Left colon (tissue), 2 donors: ENCODE measurements around the gene NOP9. TPM values are rescaled to one million over a fixed set of nuclear protein-coding genes. Genes with fewer than 3 reads are reported as not detected.

Experiments used
- ATAC-seq: fragments of 200-7000 bp; cut with Tn5 transposase; one replicate; pipeline ENCODE4 v1.9.1; 2020; ENCODE audit warnings: mild to moderate bottlenecking, moderate library complexity
- DNase-seq, 2 donors: peaks; one replicate each; pipeline ENCODE4 v3.0.0-alpha.2; 2020
- intact Hi-C, 2 donors: fragments of 100-400 bp; cut with DNase I in 1 of 2; cut with micrococcal nuclease in 1 of 2; formaldehyde crosslinking; loops; one replicate each; pipeline versions ENCODE4 v1.11.2 to v1.14.0; 2022; cut with DNase I, micrococcal nuclease
- total RNA-seq, 2 donors: library from RNA; stranded (reverse); fragmentation: NEBNext Ultra II Directional; extraction: Animal tissue kit (Norgen Biotek cat#: 25700); gene quantifications; one replicate each; pipeline ENCODE4 v1.2.1, GENCODE V29; 2021
- donor health status: DM: no; HTN: no; CAD: no.
- donor health status: DM: yes; HTN: yes; CAD: no.

NOP9 gene
- total RNA-seq, 2 donors from 2014 or later, result 24.4 to 26.0 TPM

- DNase-seq (peak in 1 of 2 donors; percentile 27), ATAC-seq (peak; percentile 32)
- intact Hi-C loops, result loop anchor here in 1 of 2 donors (5.0 kb wide), 1 partner anchor 57 kb away; the partner anchor contains the start of gene TINF2
These were observed 777 bp upstream of the NOP9 start for GRCh38 chr14:24298892-24299254.

- DNase-seq (no peak), ATAC-seq (peak; percentile 6)
- intact Hi-C loops, result no loop called here
These were observed 803 bp downstream of the NOP9 start for GRCh38 chr14:24300326-24300980.

DNA sequence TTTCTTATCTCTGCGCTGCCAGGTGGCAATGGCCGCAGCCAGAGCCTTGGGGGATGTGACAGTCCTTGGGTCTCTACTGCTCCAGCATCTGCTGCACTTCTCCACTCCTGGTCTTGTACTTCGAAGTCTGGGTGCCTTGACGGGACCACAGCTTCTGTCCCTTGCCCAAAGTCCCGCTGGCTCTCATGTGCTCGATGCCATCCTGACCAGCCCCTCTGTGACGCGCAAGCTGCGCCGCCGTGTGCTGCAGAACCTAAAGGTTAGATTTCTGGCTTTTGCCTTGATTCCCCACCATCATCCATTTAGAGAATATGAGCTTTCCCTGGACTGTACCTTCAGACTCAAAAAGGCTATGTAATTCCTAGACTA lies 4.4 kb downstream of the NOP9 start:
- intact Hi-C loops, result no loop called here
- ATAC-seq, result no peak
- DNase-seq, result no peak

DNA sequence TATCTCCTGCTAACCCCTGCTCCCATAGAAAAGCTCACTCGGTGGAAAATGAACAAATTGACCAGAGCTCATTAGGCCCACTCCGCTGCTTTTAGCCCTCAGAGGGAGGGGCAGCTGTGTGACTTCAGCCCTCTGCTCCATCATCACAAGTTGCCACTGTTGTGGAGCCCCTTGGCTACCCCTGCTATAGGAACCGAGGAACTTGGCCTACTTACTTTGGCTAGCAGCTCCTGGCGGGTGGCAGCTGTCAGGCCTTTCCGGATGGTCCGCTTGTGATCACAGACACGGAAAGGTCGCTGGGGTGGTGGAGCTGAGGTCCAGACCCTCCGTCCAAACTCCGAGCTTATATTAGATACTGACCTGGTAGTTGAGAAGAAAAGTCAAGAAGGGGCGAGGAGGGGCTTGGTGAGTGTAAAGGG lies 7.5 kb downstream of the NOP9 start:
- no peak for DNase-seq
- intact Hi-C loops, result no loop called here
- no peak for ATAC-seq

DNA sequence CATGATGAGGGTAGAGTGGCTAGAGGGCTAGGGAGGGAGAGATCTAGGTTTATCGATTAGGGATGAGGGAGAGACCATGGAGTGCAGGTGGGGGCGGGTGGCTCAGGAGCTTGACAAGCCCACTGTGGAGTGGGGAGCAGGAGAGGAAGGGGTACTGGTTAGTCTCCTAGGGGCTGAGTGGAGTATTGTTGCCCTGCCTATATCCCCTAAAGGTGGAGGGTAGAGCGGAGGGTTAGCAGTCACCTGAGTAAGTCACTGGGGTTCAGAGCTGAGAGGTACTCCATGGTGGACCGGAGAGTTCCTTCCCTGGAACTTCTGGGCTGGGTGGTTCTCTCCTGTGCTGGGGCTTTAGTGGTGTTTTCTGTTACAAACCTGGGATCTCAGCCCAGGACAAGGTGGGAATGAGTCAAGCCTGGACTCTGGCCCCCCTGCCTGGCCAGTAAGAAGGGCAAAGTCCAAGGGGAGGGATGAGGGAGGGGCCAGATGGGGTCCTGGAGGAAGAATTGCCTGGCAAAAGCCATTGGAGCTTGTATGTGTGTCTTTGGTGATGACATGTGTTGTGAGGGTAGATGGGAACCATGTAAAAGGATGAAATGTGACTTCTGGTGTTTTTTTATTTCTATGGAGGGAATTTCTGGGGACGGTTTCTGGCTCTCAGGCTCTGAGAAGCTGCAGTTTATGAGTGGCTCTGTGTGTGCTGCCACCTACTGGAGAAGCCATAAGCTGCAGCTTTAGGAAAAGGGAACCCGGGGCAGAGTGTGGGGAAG lies 8.1 kb downstream of the NOP9 start, which contains the start of gene CIDEB:
Gene CIDEB (minus strand): TSS at position 403 of the 767 bp plus-strand sequence. CDS start 119 bp downstream, at position 284.
- peak; percentile 77 to 82 for DNase-seq
- intact Hi-C loops, result no loop called here
- peak; percentile 65 for ATAC-seq

- intact Hi-C loops, result no loop called here
These were observed 8.9 kb downstream of the NOP9 start for GRCh38 chr14:24308342-24309124.

GRCh38 chr14:24309538-24310264 lies 10.1 kb downstream of the NOP9 start, which contains the start of gene LTB4R2:
Gene LTB4R2, plus strand, starts transcription at chr14:24310140. Its CDS starts 525 bp downstream, at chr14:24310665.
- ATAC-seq, result no peak
- intact Hi-C loops, result no loop called here
- no peak for DNase-seq

More at GRCh38 chr14:24308342-24309124, 8.9 kb downstream of the NOP9 start:
- DNase-seq, result no peak
- no peak for ATAC-seq

GRCh38 chr14:24310265-24310645 lies 10.6 kb downstream of the NOP9 start:
- intact Hi-C loops, result no loop called here
- peak; percentile 40 for ATAC-seq
- DNase-seq, result peak; percentile 57 to 70

GRCh38 chr14:24310646-24311604 lies 11.3 kb downstream of the NOP9 start, which contains the start of gene LTB4R:
Gene LTB4R, plus strand, starts transcription at chr14:24311502. Its CDS starts 4,150 bp downstream, at chr14:24315652.
- DNase-seq (peak; percentile 74 to 83), ATAC-seq (peak; percentile 70)
- intact Hi-C loops, result no loop called here

DNA sequence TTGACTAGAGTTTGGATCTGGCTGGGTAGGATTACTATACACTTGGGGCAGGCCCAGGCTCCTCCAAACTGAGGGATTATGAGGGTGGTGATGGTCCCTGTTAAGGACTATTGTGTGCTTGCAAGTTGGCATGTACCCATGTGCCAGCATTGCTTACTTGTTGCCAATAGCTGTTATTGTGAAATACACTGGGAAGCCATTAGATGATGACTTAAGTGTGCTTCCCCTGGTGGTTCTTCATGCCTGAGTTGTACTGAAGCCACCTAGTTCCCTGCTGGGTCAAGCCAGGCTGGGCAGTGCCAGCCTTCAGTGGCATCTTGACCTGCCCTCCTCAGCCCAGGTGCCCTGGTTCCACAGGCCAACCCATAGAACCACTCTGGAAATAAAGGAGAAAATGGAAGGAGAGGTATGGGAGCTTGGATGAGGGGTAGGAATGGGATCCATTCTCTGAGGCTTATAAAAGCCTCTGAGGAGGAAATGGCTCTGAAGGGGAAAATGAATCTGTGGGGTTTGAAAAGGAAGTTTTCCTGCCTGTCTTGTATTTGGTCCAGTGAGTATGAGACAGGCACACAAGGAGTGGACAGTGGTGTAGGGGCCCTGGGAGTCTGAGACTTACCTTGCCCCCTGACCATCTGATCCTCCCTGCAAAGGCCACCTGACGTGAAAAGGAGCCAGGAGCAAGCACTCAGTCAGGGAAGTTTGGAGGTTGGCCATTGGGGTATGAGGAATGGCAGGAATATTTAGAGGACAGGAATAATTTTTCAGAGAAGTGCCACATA lies 12.4 kb downstream of the NOP9 start:
- intact Hi-C loops, result no loop called here
- DNase-seq (no peak), ATAC-seq (no peak)

DNA sequence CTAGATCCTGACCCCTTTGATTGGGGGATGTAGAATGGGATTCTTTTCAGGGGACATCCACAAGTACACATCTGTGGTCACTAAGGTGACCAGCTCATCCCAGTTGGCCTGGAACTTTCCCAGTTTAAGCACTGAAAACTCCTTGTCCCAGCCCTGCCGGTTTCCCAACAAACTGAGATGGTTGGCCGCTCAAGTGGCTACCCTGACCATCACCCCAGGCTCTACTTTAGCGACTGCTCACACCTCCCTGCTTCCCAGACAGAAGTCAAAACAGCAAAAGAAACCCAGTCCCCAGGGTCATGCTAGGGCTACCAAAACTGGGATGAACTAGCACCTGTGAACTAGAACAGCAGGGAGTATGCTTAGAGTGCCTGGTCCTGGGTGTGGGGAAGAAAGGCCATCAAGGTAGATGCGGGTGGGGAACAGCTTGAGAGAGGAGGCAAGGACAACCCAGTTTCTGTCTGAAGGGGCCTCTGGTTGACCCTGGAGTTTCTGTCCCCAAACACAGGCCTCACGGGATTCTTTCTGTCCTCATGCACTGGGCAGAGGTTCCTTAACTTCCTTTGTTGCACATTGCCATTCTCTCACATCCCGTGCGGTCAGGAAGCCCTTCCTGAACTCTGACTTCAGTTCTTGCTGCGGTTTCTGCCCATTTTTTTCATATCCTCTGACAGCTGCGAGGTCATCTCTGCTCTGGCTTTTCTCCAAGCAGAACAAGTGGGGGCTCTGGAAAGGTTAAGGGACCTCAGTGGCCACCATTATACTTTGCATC lies 13.3 kb downstream of the NOP9 start:
- ATAC-seq, result no peak
- peak in 1 of 2 donors; percentile 64 for DNase-seq
- intact Hi-C loops, result no loop called here

DNA sequence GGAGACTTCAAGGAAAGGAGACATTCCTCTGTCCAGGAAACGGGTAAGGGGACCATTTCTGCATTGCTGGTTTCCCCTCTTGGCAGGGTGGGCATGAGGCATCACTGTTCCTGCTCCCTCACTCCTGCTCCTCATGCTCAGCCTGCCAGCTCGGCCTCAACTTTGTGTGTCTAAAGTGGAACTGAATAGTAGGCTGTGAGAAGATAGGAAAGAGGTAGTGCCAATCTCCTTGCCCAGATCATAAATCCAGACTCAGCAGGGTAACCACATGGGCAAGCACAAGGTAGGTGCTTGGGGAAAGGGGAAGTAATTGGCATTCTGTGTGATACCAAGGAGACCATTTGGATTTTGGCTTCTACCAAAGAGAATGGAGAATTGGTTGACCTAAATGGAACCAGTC lies 14.3 kb downstream of the NOP9 start:
- intact Hi-C loops, result no loop called here
- ATAC-seq, result no peak
- no peak for DNase-seq

DNA sequence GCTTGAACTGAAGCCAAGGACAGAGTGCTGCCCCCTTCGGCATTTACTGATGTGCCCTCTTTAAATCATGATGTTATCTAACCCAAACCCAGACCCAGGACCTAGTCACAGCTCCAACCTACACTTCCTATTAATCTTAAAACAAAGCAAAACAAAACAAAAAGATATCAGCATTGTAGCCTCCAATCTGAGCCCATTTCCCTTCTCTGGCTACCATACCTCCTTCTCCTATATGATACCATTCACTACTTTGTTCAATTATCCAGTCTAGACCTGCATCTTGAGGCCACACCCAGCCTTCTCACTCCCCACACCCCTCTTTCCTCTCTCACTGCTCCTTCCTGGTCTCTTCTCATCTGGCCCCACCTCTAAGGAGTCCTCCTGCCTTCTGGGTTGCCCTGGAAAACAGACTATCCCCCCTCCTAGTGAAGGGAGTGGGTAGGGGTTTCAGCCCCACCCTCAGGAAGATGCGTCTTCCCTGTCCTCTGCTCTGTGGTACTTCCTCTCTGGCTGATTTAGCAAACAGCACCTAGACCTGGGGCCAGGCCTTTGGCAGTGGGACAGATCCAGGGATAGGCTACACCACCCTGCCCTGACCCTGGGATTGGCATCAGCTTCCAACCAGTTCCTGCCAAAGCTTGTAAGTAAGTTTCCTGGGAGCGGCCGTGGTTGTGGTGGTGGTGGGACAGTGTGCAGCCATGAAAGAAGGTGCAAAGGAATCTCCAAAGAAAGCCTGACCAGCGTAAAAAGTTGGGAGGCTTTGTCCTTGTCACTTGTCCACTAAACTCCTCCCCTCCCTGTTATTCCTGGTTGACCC lies 14.9 kb downstream of the NOP9 start:
- DNase-seq (no peak), ATAC-seq (no peak)
- intact Hi-C loops, result no loop called here

DNA sequence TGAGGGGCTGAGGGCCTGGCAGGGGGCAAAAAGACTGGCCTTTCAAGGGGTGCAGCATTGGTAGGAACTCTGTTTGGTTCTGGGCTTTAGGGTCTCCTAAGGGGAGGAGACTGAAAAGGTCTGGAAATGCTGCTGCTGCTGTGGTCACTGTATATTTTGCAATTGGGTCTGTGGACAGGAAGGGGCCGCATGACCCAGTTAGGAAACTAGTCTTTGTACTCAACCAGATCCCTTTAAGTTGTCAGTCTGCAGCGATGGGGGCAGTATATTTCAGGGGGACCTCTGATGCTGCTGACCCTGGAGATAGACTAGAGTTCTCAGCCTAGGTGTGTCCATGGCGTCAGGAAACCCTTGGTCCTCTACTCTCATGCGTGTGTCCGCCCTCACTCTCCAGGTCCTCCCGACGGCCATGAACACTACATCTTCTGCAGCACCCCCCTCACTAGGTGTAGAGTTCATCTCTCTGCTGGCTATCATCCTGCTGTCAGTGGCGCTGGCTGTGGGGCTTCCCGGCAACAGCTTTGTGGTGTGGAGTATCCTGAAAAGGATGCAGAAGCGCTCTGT lies 15.7 kb downstream of the NOP9 start:
- no peak for DNase-seq
- no peak for ATAC-seq
- intact Hi-C loops, result no loop called here
